Sigmoid colon (tissue), 7 donors: ENCODE data around the gene UNC5CL. TPM values are rescaled to one million over a fixed set of nuclear protein-coding genes. Genes with fewer than 3 reads are reported as not detected.
A peak's percentile ranks its signal among the peaks of the same experiment; 100 is the strongest.

Source experiments
- DNase-seq: peaks from one replicate; pipeline ENCODE4 v3.0.0-alpha.2; 2019
- H3K27ac ChIP-seq, 4 donors: fragments of 200-600 bp; sonication (generic); one replicate each; pipeline ENCODE4 v1.5.1; 2016 to 2019; ENCODE audit warnings: mild to moderate bottlenecking in 1 of 4
- H3K27me3 ChIP-seq, 3 donors: fragments of 200-600 bp; sonication (generic); one replicate each; pipeline ENCODE4 v1.5.1; 2019; ENCODE audit warnings: mild to moderate bottlenecking in 1 of 3
- H3K36me3 ChIP-seq, 4 donors: fragments of 200-600 bp; sonication (generic); one replicate each; pipeline ENCODE4 v1.5.1; 2016 to 2019
- H3K4me1 ChIP-seq, 4 donors: fragments of 200-600 bp; sonication (generic); one replicate each; pipeline ENCODE4 v1.5.1; 2017 to 2019
- H3K4me3 ChIP-seq, 4 donors: fragments of 200-600 bp; sonication (generic); one replicate each; pipeline ENCODE4 v1.5.1; 2017 to 2019; ENCODE audit warnings: mild to moderate bottlenecking in 2 of 4, moderate library complexity in 1 of 4
- H3K9me3 ChIP-seq, 4 donors: fragments of 200-600 bp in 3 of 4; sonication (generic) in 3 of 4; one replicate each; pipeline versions ENCODE4 v1.5.1 to v1.6.1; 2013 to 2019
- CTCF ChIP-seq, 4 experiments: fragments of 450-650 bp in 3 of 4; fragments of 200-600 bp in 1 of 4; IDR thresholded peaks; one replicate each; pipeline ENCODE4 v1.5.1; 2016 to 2019; ENCODE audit warnings: antibody characterized with exemption in 4 of 4, mild to moderate bottlenecking in 3 of 4, moderate library complexity in 2 of 4
- EP300 ChIP-seq, 4 donors: sonication (generic); formaldehyde crosslinking; IDR thresholded peaks; one replicate each; pipeline ENCODE4 v1.6.1; 2017; ENCODE audit warnings: antibody characterized with exemption in 4 of 4
- POLR2A ChIP-seq, 2 donors: fragments of 450-650 bp; IDR thresholded peaks; one replicate each; pipeline ENCODE4 v1.6.1; 2016; ENCODE audit warnings: antibody characterized with exemption in 2 of 2, mild to moderate bottlenecking in 2 of 2, moderate library complexity in 2 of 2
- POLR2AphosphoS5 ChIP-seq, 4 donors: sonication (generic); formaldehyde crosslinking; IDR thresholded peaks; one replicate each; pipeline ENCODE4 v1.6.1; 2017; ENCODE audit warnings: antibody characterized with exemption in 4 of 4
- WGBS, 2 donors: extraction: QIAGEN DNeasy Blood & Tissue Kit; methylation state at CpG; one replicate each; pipeline ENCODE4 v1.1.7; 2013; 5-methylcytosine and 5-hydroxymethylcytosine counted together
- intact Hi-C: fragments of 100-400 bp; cut with DNase I; formaldehyde crosslinking; loops from one replicate; pipeline ENCODE4 v1.15.1; 2023
- polyA plus RNA-seq, 3 donors: library from polyadenylated mRNA; stranded (reverse); fragments of 200-250 nt; gene quantifications; one replicate each; pipeline ENCODE4 v1.2.3, GENCODE V29; 2013
- total RNA-seq, 4 donors: library from RNA; depleted of rRNA; stranded (reverse); fragments of >200 nt; gene quantifications; one replicate each; pipeline ENCODE4 v1.1.0, GENCODE V29; 2016
- donor health status: healthy with polysubstance abuse.
- donor health status: Bipolar disorder and iron deficiency.
- donor health status: healthy.

The UNC5CL gene
- total and polyA plus RNA-seq, 7 donors: 0.36 to 6.0 (median 1.1) TPM

GRCh38 chr6:41079080-41079479 lies 40.1 kb upstream of the UNC5CL start:
- H3K27ac ChIP-seq: no peak overlapping the region
- TF ChIP-seq POLR2AphosphoS5 (IDR thresholded peaks at IDR 0.05) (no peak), CTCF (IDR thresholded peaks at IDR 0.05) (no peak), EP300 (IDR thresholded peaks at IDR 0.05) (no peak), POLR2A (IDR thresholded peaks at IDR 0.05) (no peak)
- peaks cover 0 to 21% (median 14%) of the 10 kb centered on the region in 4 donors for H3K4me1 ChIP-seq
- H3K27me3 ChIP-seq: no peaks in the 10 kb centered on the region
- 91 to 97% methylated on average over 1 of the region's 1 CpG for WGBS, 2 donors
- no peak overlapping the region for H3K4me3 ChIP-seq
- peaks cover 0 to 49% (median 19%) of the 10 kb centered on the region in 4 donors for H3K36me3 ChIP-seq
- no peaks in the 10 kb centered on the region for H3K9me3 ChIP-seq
- intact Hi-C loops: loop anchor here (10.0 kb wide), 2 partner anchors 706 to 1964 kb away; partner anchors contain the start of genes PRICKLE4, SAYSD1 and TOMM6
- DNase-seq: no peak

- no peak for DNase-seq
- H3K27ac ChIP-seq: no peak overlapping the region
- no peak overlapping the region for H3K4me3 ChIP-seq
- 23 to 78% methylated on average over 3 of the region's 3 CpGs for WGBS, 2 donors
- TF ChIP-seq CTCF (IDR thresholded peaks at IDR 0.05): no peak
- no peak for TF ChIP-seq POLR2A (IDR thresholded peaks at IDR 0.05)
- TF ChIP-seq EP300 (IDR thresholded peaks at IDR 0.05): no peak
- no peak for TF ChIP-seq POLR2AphosphoS5 (IDR thresholded peaks at IDR 0.05)
- intact Hi-C loops: loop anchor here (10.0 kb wide), 2 partner anchors 707 to 1963 kb away; partner anchors contain the start of genes PRICKLE4, SAYSD1 and TOMM6
- H3K9me3 ChIP-seq: no peaks in the 10 kb centered on the region
- no peaks in the 10 kb centered on the region for H3K27me3 ChIP-seq
- peaks cover 0 to 22% (median 15%) of the 10 kb centered on the region in 4 donors for H3K4me1 ChIP-seq
- H3K36me3 ChIP-seq: peaks cover 0 to 40% (median 16%) of the 10 kb centered on the region in 4 donors
Measured at GRCh38 chr6:41078101-41078500, 39.1 kb upstream of the UNC5CL start.

- Histone ChIP-seq H3K27me3 (no peaks in the 10 kb centered on the region), H3K27ac (no peak overlapping the region), H3K9me3 (no peaks in the 10 kb centered on the region), H3K36me3 (peaks cover 0 to 37% (median 16%) of the 10 kb centered on the region in 4 donors), H3K4me3 (no peak overlapping the region), H3K4me1 (peaks cover 0 to 22% (median 15%) of the 10 kb centered on the region in 4 donors)
- 23 to 71% methylated on average over 2 of the region's 2 CpGs for WGBS, 2 donors
- intact Hi-C loops: loop anchor here (10.0 kb wide), 2 partner anchors 707 to 1963 kb away; partner anchors contain the start of genes PRICKLE4, SAYSD1 and TOMM6
- no peak for TF ChIP-seq EP300 (IDR thresholded peaks at IDR 0.05)
- TF ChIP-seq POLR2AphosphoS5 (IDR thresholded peaks at IDR 0.05): no peak
- no peak for TF ChIP-seq CTCF (IDR thresholded peaks at IDR 0.05)
- no peak for TF ChIP-seq POLR2A (IDR thresholded peaks at IDR 0.05)
- DNase-seq: no peak
Measured at GRCh38 chr6:41077536-41077935, 38.5 kb upstream of the UNC5CL start.

GRCh38 chr6:41075651-41076626 lies 36.9 kb upstream of the UNC5CL start:
- peak overlapping the region; percentile 96 to 100 (median 99) for H3K27ac ChIP-seq

More at GRCh38 chr6:41075651-41076626, 36.9 kb upstream of the UNC5CL start:
- no peaks in the 10 kb centered on the region for H3K9me3 ChIP-seq
- H3K4me3 ChIP-seq: no peak overlapping the region
- H3K36me3 ChIP-seq: peaks cover 0 to 21% (median 12%) of the 10 kb centered on the region in 4 donors
- 86% methylated on average over 4 of the region's 4 CpGs for WGBS, 2 donors
- H3K4me1 ChIP-seq: peaks cover 0 to 27% (median 21%) of the 10 kb centered on the region in 4 donors
- intact Hi-C loops: loop anchor here (10.0 kb wide), 2 partner anchors 709 to 1961 kb away; partner anchors contain the start of genes PRICKLE4, SAYSD1 and TOMM6
- DNase-seq: no peak
- TF ChIP-seq POLR2A (IDR thresholded peaks at IDR 0.05) (no peak), EP300 (IDR thresholded peaks at IDR 0.05) (no peak), CTCF (IDR thresholded peaks at IDR 0.05) (no peak), POLR2AphosphoS5 (IDR thresholded peaks at IDR 0.05) (no peak)
- no peaks in the 10 kb centered on the region for H3K27me3 ChIP-seq
